ENCODE measurements around the gene CACNA1H.

GRCh38 chr16:1264345-1265089 is 111.6 kb downstream of the CACNA1H start:
- no peak for TF ChIP-seq CTCF (conservative IDR thresholded peaks at IDR 0.05; ENCODE audit: low read depth, low read length)
- TF ChIP-seq POLR2A (IDR thresholded peaks at IDR 0.05; ENCODE audit: low read depth, low read length): no peak
- no peak for TF ChIP-seq RCOR1 (IDR thresholded peaks at IDR 0.05; ENCODE audit: insufficient replicate concordance, low read length)
- TF ChIP-seq USF2 (IDR thresholded peaks at IDR 0.05; ENCODE audit: low read depth, low read length): no peak
- TF ChIP-seq SMC3 (IDR thresholded peaks at IDR 0.05; ENCODE audit: low read depth, low read length): no peak
- TF ChIP-seq NFE2L2 (IDR thresholded peaks at IDR 0.05; ENCODE audit: low read depth, low read length): no peak
- no peak for TF ChIP-seq RFX5 (IDR thresholded peaks at IDR 0.05; ENCODE audit: low read depth, low read length)
- TF ChIP-seq CEBPB (IDR thresholded peaks at IDR 0.05; ENCODE audit: low read depth, low read length): no peak
- no peak for TF ChIP-seq FOS (IDR thresholded peaks at IDR 0.05; ENCODE audit: low read depth, low read length)
- no peak for TF ChIP-seq RAD21 (IDR thresholded peaks at IDR 0.05; ENCODE audit: low read length)
- no peak for TF ChIP-seq MAZ (IDR thresholded peaks at IDR 0.05; ENCODE audit: borderline replicate concordance, low read depth, low read length)
- no peak for TF ChIP-seq MXI1 (IDR thresholded peaks at IDR 0.05; ENCODE audit: borderline replicate concordance, low read depth, low read length)
- TF ChIP-seq BHLHE40 (IDR thresholded peaks at IDR 0.05; ENCODE audit: low read depth, low read length): no peak
